Activated CD4-positive, alpha-beta memory T cell treated with anti-CD3 and anti-CD28 coated beads, Interleukin-2, amount 10 ng/mL, durations not matched to agents 7 days and 5 days (primary cell): ENCODE measurements around the gene NIF3L1. TPM values are rescaled to one million over a fixed set of nuclear protein-coding genes. Genes with fewer than 3 reads are reported as not detected.

Experiments
- CTCF ChIA-PET: fragments of 350-600 bp; sonication (Branson Sonifier 250); formaldehyde crosslinking; loops from one replicate; lab custom pipeline; 2021; ENCODE audit warnings: antibody characterized with exemption, inconsistent platforms; lab: Charles Lee
- POLR2A ChIA-PET: fragments of 350-600 bp; sonication (Branson Sonifier 250); formaldehyde crosslinking; loops from one replicate; lab custom pipeline; 2021; ENCODE audit warnings: antibody characterized with exemption; lab: Charles Lee
- DNase-seq: peaks from one replicate; pipeline ENCODE4 v3.0.0-alpha.2; 2020
- H3K27ac Mint-ChIP-seq: one replicate; pipeline ENCODE4 v1.8.0; 2021; ENCODE audit warnings: mild to moderate bottlenecking, mixed read lengths
- H3K27me3 Mint-ChIP-seq: one replicate; pipeline ENCODE4 v1.8.0; 2021; ENCODE audit warnings: mixed read lengths
- H3K36me3 Mint-ChIP-seq: one replicate; pipeline ENCODE4 v1.8.0; 2021; ENCODE audit warnings: low read depth, mixed read lengths
- H3K4me1 Mint-ChIP-seq: one replicate; pipeline ENCODE4 v1.8.0; 2021; ENCODE audit warnings: mixed read lengths
- H3K4me3 Mint-ChIP-seq: one replicate; pipeline ENCODE4 v1.8.0; 2021; ENCODE audit warnings: mild to moderate bottlenecking, mixed read lengths
- H3K9me3 Mint-ChIP-seq: one replicate; pipeline ENCODE4 v1.8.0; 2021; ENCODE audit warnings: mixed read lengths
- total RNA-seq, 2 experiments: library from RNA; stranded (reverse); gene quantifications; one replicate each; pipeline ENCODE4 v1.2.3, GENCODE V29; 2021

NIF3L1 gene
- total RNA-seq, 2 experiments from 2014 or later, result 28.9 to 30.1 TPM

DNA sequence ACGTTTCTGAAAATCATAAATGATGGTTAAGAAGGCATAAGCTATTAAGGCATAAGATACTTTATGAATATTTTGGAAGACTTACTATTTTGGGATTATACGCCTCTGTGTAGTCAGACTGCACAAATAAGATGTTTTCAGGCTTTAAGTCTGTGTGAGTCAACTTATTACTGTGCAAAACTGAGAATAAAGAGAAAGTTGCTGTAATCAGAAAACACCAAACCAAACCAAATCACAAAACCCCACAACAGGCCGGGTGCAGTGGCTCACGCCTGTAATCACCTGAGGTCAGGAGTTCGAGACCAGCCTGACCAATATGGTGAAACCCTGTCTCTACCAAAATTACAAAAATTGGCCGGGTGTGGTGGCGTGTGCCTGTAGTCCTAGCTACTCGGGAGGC is 32.4 kb upstream of the NIF3L1 start:
- ChIA-PET POLR2A (interaction anchor here (0.7 to 2.2 kb wide), 6 partner anchors 12 to 46 kb away, joined by 3 to 8 read pairs (median 6); partner anchors contain the start of genes BZW1, NIF3L1 and PPIL3), CTCF (no interaction called here)
- no peak overlapping the region for H3K27ac Mint-ChIP-seq
- H3K4me3 Mint-ChIP-seq, result no peak overlapping the region
- DNase-seq, result no peak
- H3K9me3 Mint-ChIP-seq, result no peaks in the 10 kb centered on the region
- peaks cover 50% of the 10 kb centered on the region for H3K4me1 Mint-ChIP-seq
- no peaks in the 10 kb centered on the region for H3K27me3 Mint-ChIP-seq
- peaks cover 86% of the 10 kb centered on the region for H3K36me3 Mint-ChIP-seq

- CTCF ChIA-PET, result no interaction called here
- Mint-ChIP-seq H3K4me1 (peaks cover 59% of the 10 kb centered on the region), H3K27ac (peak overlapping the region; percentile 74), H3K27me3 (no peaks in the 10 kb centered on the region), H3K9me3 (no peaks in the 10 kb centered on the region), H3K4me3 (peak overlapping the region; percentile 94), H3K36me3 (peaks cover 84% of the 10 kb centered on the region)
- POLR2A ChIA-PET, result interaction anchor here (0.7 to 6.9 kb wide), 7 partner anchors 8 to 257 kb away, joined by 3 to 199 read pairs (median 5); partner anchors contain the start of genes NIF3L1 and PPIL3
- DNase-seq, result no peak
These were observed 28.9 kb upstream of the NIF3L1 start for GRCh38 chr2:200860092-200860795.

- peaks cover 78% of the 10 kb centered on the region for H3K36me3 Mint-ChIP-seq
- DNase-seq, result no peak
- peak overlapping the region; percentile 100 for H3K27ac Mint-ChIP-seq
- POLR2A ChIA-PET, result interaction anchor here (0.6 to 6.9 kb wide), 7 partner anchors 9 to 261 kb away, joined by 3 to 199 read pairs (median 5); partner anchors contain the start of genes BZW1, NIF3L1 and PPIL3
- peaks cover 60% of the 10 kb centered on the region for H3K4me1 Mint-ChIP-seq
- CTCF ChIA-PET, result no interaction called here
- H3K4me3 Mint-ChIP-seq, result peak overlapping the region; percentile 94
- H3K27me3 Mint-ChIP-seq, result no peaks in the 10 kb centered on the region
- no peaks in the 10 kb centered on the region for H3K9me3 Mint-ChIP-seq
These were observed 27.5 kb upstream of the NIF3L1 start for GRCh38 chr2:200861617-200862155.

DNA sequence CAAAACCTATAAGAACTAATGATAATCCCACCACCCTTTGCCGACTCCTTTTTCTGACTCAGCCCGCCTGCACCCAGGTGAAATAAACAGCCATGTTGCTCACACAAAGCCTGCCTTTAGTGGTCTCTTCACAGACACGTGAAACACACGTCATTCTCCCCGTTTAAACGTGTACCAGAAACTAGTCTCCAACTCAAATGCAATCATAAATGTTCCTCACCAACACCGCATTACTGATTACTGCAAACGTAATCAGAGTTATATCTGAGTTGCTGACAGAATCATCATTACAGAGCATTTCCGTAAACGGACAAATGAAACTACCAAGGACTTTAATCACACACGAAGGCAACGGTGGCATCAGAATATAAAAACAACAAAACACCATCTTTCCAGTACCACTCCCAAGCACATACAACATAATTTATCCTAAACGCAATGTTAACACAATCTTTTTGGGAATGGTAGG is 26.6 kb upstream of the NIF3L1 start:
- CTCF ChIA-PET, result no interaction called here

DNA sequence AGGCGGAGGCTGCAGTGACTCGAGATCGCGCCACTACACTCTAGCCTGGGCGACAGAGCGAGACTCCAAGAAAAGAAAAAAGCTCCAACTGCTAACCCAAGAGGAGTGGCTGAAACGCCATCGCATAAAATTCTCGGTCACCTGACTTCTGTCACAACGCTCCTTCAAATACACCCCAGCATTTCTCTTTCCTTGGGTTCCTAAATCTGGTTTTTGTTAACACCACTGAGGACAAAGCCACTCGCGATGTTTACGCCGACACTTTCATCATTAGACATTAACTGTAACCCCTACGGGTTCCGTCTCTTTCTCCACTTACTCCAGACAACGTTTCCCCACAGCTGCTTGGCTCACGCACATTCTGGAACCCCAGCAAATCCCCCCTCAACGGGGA is 25.4 kb upstream of the NIF3L1 start:
- CTCF ChIA-PET, result interaction anchor here (1.0 to 1.8 kb wide), 8 partner anchors 24 to 369 kb away, joined by 3 to 16 read pairs (median 4); partner anchors contain the start of genes BZW1, NIF3L1 and PPIL3
- no peaks in the 10 kb centered on the region for H3K27me3 Mint-ChIP-seq
- peaks cover 60% of the 10 kb centered on the region for H3K36me3 Mint-ChIP-seq
- H3K4me3 Mint-ChIP-seq, result peak overlapping the region; percentile 94
- no peaks in the 10 kb centered on the region for H3K9me3 Mint-ChIP-seq
- H3K4me1 Mint-ChIP-seq, result peaks cover 52% of the 10 kb centered on the region
- POLR2A ChIA-PET, result interaction anchor here (0.8 to 6.9 kb wide), 56 partner anchors 8 to 1402 kb away, joined by 3 to 199 read pairs (median 9); partner anchors contain the start of genes BZW1, CASP10, CASP8 and CFLAR
- peak; percentile 46 for DNase-seq
- peak overlapping the region; percentile 100 for H3K27ac Mint-ChIP-seq

More for the DNA sequence above, 26.6 kb upstream of the NIF3L1 start:
- H3K4me3 Mint-ChIP-seq, result peak overlapping the region; percentile 94
- peaks cover 69% of the 10 kb centered on the region for H3K36me3 Mint-ChIP-seq
- no peaks in the 10 kb centered on the region for H3K27me3 Mint-ChIP-seq
- H3K9me3 Mint-ChIP-seq, result no peaks in the 10 kb centered on the region
- H3K27ac Mint-ChIP-seq, result peak overlapping the region; percentile 100
- peaks cover 57% of the 10 kb centered on the region for H3K4me1 Mint-ChIP-seq
- POLR2A ChIA-PET, result interaction anchor here (1.3 to 6.9 kb wide), 8 partner anchors 11 to 371 kb away, joined by 4 to 199 read pairs (median 28); partner anchors contain the start of genes BZW1, CFLAR, NIF3L1 and ORC2
- peak; percentile 67 for DNase-seq

- Mint-ChIP-seq H3K27me3 (no peaks in the 10 kb centered on the region), H3K9me3 (no peaks in the 10 kb centered on the region), H3K4me1 (peaks cover 53% of the 10 kb centered on the region), H3K4me3 (peak within 1 kb of the TSS; percentile 94), H3K36me3 (peaks cover 59% of the 10 kb centered on the region), H3K27ac (peak within 1 kb of the TSS; percentile 100)
- ChIA-PET CTCF (interaction anchor here (0.6 to 1.8 kb wide), 11 partner anchors 12 to 368 kb away, joined by 3 to 16 read pairs (median 4); partner anchors contain the start of genes BZW1, NIF3L1 and PPIL3), POLR2A (interaction anchor here (0.5 to 6.9 kb wide), 60 partner anchors 9 to 1402 kb away, joined by 3 to 199 read pairs (median 9); partner anchors contain the start of genes BZW1, CASP10, CASP8 and CFLAR)
- peak; percentile 97 for DNase-seq
These were observed 24.8 kb upstream of the NIF3L1 start, which contains the start of gene CLK1 for GRCh38 chr2:200864176-200865034. Gene CLK1, minus strand, starts transcription at chr2:200864658. Its CDS starts 2,796 bp downstream, at chr2:200861862.

- POLR2A ChIA-PET, result interaction anchor here (0.9 to 5.6 kb wide), 8 partner anchors 10 to 314 kb away, joined by 3 to 32 read pairs (median 4); partner anchors contain the start of genes CASP10, NIF3L1 and PPIL3
- Mint-ChIP-seq H3K27me3 (no peaks in the 10 kb centered on the region), H3K36me3 (peaks cover 44% of the 10 kb centered on the region), H3K4me3 (no peak overlapping the region), H3K4me1 (peaks cover 43% of the 10 kb centered on the region), H3K27ac (peak overlapping the region; percentile 77), H3K9me3 (no peaks in the 10 kb centered on the region)
- DNase-seq, result no peak
- CTCF ChIA-PET, result interaction anchor here (0.9 to 1.6 kb wide), 4 partner anchors 20 to 363 kb away, joined by 3 to 6 read pairs (median 5); partner anchors contain the start of genes NIF3L1 and PPIL3
These were observed 20.2 kb upstream of the NIF3L1 start for GRCh38 chr2:200869014-200869413.

DNA sequence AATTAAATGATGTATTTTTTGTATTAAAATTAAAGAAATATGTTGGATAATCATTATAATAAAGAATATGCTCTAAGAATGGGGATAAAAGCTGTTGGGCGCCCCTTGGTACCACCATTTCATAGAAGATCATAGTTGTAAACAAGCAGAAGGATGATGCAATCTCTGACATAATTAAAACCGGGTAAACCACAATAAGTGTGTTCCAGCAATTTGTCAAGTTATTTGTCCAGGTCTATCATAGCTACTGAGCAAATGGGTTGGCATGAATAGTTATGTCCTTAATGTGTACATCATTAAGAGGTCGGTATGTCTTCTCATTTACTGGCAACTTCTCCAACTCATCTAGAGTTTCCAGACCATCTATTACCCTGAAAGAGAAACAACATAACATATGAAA is 18.0 kb upstream of the NIF3L1 start:
- POLR2A ChIA-PET, result interaction anchor here (1.4 to 5.6 kb wide), 3 partner anchors 9 to 18 kb away, joined by 4 to 32 read pairs (median 6); partner anchors contain the start of genes NIF3L1 and PPIL3
- H3K36me3 Mint-ChIP-seq, result peaks cover 56% of the 10 kb centered on the region
- H3K9me3 Mint-ChIP-seq, result no peaks in the 10 kb centered on the region

DNA sequence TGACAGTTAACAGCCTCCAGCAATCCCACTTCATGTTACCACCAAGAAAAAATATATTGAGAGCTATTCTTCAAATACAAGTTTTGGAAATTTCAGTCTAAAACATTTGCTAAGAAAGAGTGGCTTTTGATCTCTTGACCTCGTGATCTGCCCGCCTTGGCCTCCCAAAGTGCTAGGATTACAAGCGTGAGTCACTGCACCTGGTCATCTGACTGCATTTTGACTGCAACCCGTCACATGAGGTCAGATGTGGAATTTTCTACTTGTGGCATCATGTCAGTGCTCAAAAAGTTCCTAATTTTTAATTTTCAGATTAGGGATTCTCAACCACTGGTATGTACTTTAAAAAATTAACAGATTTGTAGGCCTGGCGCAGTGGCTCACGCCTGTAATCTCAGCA is 15.6 kb upstream of the NIF3L1 start:
- Mint-ChIP-seq H3K9me3 (no peaks in the 10 kb centered on the region), H3K27ac (no peak overlapping the region), H3K4me1 (peaks cover 22% of the 10 kb centered on the region), H3K4me3 (no peak overlapping the region), H3K27me3 (no peaks in the 10 kb centered on the region), H3K36me3 (peaks cover 66% of the 10 kb centered on the region)
- ChIA-PET CTCF (no interaction called here), POLR2A (interaction anchor here (1.8 kb wide), 1 partner anchor 9 kb away, joined by 9 read pairs; the partner anchor contains the start of gene CLK1)
- DNase-seq, result no peak

More for the DNA sequence above, 18.0 kb upstream of the NIF3L1 start:
- no peak overlapping the region for H3K27ac Mint-ChIP-seq
- DNase-seq, result no peak
- CTCF ChIA-PET, result no interaction called here
- no peaks in the 10 kb centered on the region for H3K27me3 Mint-ChIP-seq
- H3K4me1 Mint-ChIP-seq, result peaks cover 31% of the 10 kb centered on the region
- no peak overlapping the region for H3K4me3 Mint-ChIP-seq

GRCh38 chr2:200877443-200877842 is 11.7 kb upstream of the NIF3L1 start:
- Mint-ChIP-seq H3K36me3 (peaks cover 72% of the 10 kb centered on the region), H3K4me3 (no peak overlapping the region), H3K9me3 (no peaks in the 10 kb centered on the region), H3K4me1 (peaks cover 10% of the 10 kb centered on the region), H3K27me3 (no peaks in the 10 kb centered on the region), H3K27ac (no peak overlapping the region)
- CTCF ChIA-PET, result interaction anchor here (0.7 to 1.5 kb wide), 2 partner anchors 10 to 13 kb away, joined by 3 to 5 read pairs; partner anchors contain the start of gene CLK1
- DNase-seq, result no peak
- POLR2A ChIA-PET, result interaction anchor here (1.6 to 3.2 kb wide), 2 partner anchors 12 to 13 kb away, joined by 14 to 17 read pairs; partner anchors contain the start of genes CLK1, NIF3L1 and PPIL3

GRCh38 chr2:200878289-200878880 is 10.8 kb upstream of the NIF3L1 start:
- Mint-ChIP-seq H3K36me3 (peaks cover 74% of the 10 kb centered on the region), H3K4me1 (peaks cover 17% of the 10 kb centered on the region), H3K4me3 (no peak overlapping the region), H3K9me3 (no peaks in the 10 kb centered on the region), H3K27ac (no peak overlapping the region), H3K27me3 (no peaks in the 10 kb centered on the region)
- no peak for DNase-seq
- ChIA-PET POLR2A (interaction anchor here (1.6 to 3.2 kb wide), 2 partner anchors 11 to 14 kb away, joined by 14 to 17 read pairs; partner anchors contain the start of genes CLK1, NIF3L1 and PPIL3), CTCF (interaction anchor here (0.7 to 1.5 kb wide), 2 partner anchors 11 to 14 kb away, joined by 3 to 5 read pairs; partner anchors contain the start of gene CLK1)
